ENCODE results near the gene TECPR1. TPM values are rescaled to one million over a fixed set of nuclear protein-coding genes. Genes with fewer than 3 reads are reported as not detected.

Gene TECPR1
- total and polyA plus RNA-seq, 2 of the 8 experiments (the other 6 are each of a cell fraction or from before 2014, with no cell fraction given): 1.3 to 11.1 TPM

DNA sequence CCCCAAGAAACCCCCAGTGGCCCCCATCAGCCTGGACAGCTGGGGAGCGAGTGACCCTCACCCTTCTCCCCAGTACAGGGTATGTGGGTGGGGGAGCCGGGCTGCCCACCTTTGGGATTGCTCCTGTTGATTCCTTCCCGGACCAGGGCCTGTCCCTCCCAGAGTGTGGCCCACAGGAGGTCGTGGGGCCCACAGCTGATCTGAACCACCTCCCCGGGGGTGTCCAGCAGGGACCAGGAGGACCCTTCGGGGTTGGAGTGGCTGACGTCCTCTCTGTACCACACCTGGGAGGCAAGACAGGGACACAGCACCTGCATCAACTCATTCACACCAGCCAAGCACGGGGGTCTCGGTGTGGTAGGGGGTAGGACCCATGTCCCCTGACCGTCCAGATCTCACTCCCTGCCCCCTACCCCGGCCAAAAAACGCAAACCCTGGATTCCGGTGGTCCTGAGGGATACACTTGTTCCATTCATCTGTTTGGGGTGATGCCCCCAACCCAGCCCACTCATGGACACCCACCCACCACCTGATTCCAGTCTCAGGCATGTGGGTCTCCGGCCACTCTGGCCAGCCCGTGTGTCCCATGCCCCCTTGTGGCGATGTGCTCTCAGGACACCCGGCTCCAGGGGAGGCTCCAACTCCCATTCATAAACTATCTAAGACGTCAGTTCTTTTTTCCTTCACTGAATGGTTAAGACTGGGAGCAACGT, 10.9 kb downstream of the TECPR1 start:
- H4K20me1 ChIP-seq (replicated peaks in 1 of 2; ENCODE audit: control insufficient read depth in 1 of 2, insufficient read depth in 2 of 2, low read length in 2 of 2): peaks cover 2 to 3% of the 10 kb centered on the region in 2 experiments
- POLR2A ChIA-PET (ENCODE audit: partially characterized antibody): interaction anchor here (0.8 kb wide), 1 partner anchor 9 kb away, joined by 3 read pairs; no protein-coding TSS in a partner anchor
- WGBS, 2 experiments (ENCODE audit: extremely low coverage in 1 of 2, insufficient coverage in 1 of 2, insufficient read length in 1 of 2, insufficient replicate concordance in 2 of 2, low coverage in 1 of 2, low lambda C conversion rate in 2 of 2, missing lambda C conversion rate in 1 of 2): 67% methylated on average over 18 of the region's 19 CpGs; no CpG with 5 or more reads in 1 of the 2 experiments
- no peak overlapping the region for H2AFZ ChIP-seq (ENCODE audit: low read length)
- FAIRE-seq (no peak), DNase-seq (ENCODE audit: low read depth in 1 of 2, low spot score in 2 of 2) (peak in 1 of 2 experiments; percentile 86)
- H3K27me3 ChIP-seq (replicated peaks in 1 of 4; ENCODE audit: control insufficient read depth in 3 of 4, extremely low read depth in 1 of 4, insufficient read depth in 3 of 4, low read length in 3 of 4): no peaks in the 10 kb centered on the region
- H3K27ac ChIP-seq (ENCODE audit: low read depth, low read length): no peak overlapping the region
- no peak overlapping the region for H3K9ac ChIP-seq (replicated peaks in 1 of 4; ENCODE audit: extremely low read depth in 1 of 4, low read depth in 3 of 4, low read length in 3 of 4)
- no peak overlapping the region for H2BK20ac ChIP-seq (ENCODE audit: low read length)
- H3K4me2 ChIP-seq (ENCODE audit: insufficient read depth in 1 of 2, low read depth in 2 of 2, low read length in 2 of 2): no peak overlapping the region
- H3K36me3 ChIP-seq (ENCODE audit: control insufficient read depth in 2 of 4, insufficient read depth in 4 of 4, low read length in 3 of 4): no peaks in the 10 kb centered on the region
- no peak overlapping the region for H2BK12ac ChIP-seq (ENCODE audit: low read depth, low read length)
- H3K4me3 ChIP-seq (ENCODE audit: extremely low read depth in 1 of 4, insufficient read depth in 2 of 4, low read depth in 3 of 4, low read length in 4 of 4): no peak overlapping the region
- no peaks in the 10 kb centered on the region for H3K79me1 ChIP-seq (ENCODE audit: low read depth, low read length)
- TF ChIP-seq KDM5A (IDR thresholded peaks at IDR 0.05; ENCODE audit: low read length) (no peak), SIN3A (conservative IDR thresholded peaks at IDR 0.05 in 1 of 2, IDR thresholded peaks at IDR 0.05 in 1 of 2; ENCODE audit: low read depth in 1 of 2, low read length in 2 of 2) (no peak), RBBP5 (IDR thresholded peaks at IDR 0.05; ENCODE audit: borderline replicate concordance, low read depth, low read length) (no peak), TBP (IDR thresholded peaks at IDR 0.05; ENCODE audit: low read depth, low read length) (peak; percentile 30; the same call in 1 of the 2 replicates), MAFK (IDR thresholded peaks at IDR 0.05; ENCODE audit: low read depth, low read length) (no peak), RAD21 (IDR thresholded peaks at IDR 0.05 in 1 of 2, conservative IDR thresholded peaks at IDR 0.05 in 1 of 2; ENCODE audit: low read depth in 2 of 2, low read length in 2 of 2) (peak; percentile 77 to 85)
- TF ChIP-seq, protein P1, sequence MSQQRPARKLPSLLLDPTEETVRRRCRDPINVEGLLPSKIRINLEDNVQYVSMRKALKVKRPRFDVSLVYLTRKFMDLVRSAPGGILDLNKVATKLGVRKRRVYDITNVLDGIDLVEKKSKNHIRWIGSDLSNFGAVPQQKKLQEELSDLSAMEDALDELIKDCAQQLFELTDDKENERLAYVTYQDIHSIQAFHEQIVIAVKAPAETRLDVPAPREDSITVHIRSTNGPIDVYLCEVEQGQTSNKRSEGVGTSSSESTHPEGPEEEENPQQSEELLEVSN (IDR thresholded peaks at IDR 0.05): no peak
- TF ChIP-seq, protein P2, sequence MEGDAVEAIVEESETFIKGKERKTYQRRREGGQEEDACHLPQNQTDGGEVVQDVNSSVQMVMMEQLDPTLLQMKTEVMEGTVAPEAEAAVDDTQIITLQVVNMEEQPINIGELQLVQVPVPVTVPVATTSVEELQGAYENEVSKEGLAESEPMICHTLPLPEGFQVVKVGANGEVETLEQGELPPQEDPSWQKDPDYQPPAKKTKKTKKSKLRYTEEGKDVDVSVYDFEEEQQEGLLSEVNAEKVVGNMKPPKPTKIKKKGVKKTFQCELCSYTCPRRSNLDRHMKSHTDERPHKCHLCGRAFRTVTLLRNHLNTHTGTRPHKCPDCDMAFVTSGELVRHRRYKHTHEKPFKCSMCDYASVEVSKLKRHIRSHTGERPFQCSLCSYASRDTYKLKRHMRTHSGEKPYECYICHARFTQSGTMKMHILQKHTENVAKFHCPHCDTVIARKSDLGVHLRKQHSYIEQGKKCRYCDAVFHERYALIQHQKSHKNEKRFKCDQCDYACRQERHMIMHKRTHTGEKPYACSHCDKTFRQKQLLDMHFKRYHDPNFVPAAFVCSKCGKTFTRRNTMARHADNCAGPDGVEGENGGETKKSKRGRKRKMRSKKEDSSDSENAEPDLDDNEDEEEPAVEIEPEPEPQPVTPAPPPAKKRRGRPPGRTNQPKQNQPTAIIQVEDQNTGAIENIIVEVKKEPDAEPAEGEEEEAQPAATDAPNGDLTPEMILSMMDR (IDR thresholded peaks at IDR 0.05; ENCODE audit: control extremely low read depth in 1 of 3, insufficient read depth in 1 of 3, low read depth in 1 of 3, low read length in 3 of 3): peak; percentile 85 to 93 (median 91)
- H4K5ac ChIP-seq (ENCODE audit: insufficient read length, low read depth, low read length): peak overlapping the region; percentile 51
- no peaks in the 10 kb centered on the region for H3K9me3 ChIP-seq (ENCODE audit: insufficient read depth in 2 of 2, low read depth in 1 of 2, low read length in 1 of 2)
- H2AK5ac ChIP-seq (ENCODE audit: low read depth, low read length): no peak overlapping the region
- H3K4me1 ChIP-seq (replicated peaks in 1 of 4; ENCODE audit: control insufficient read depth in 3 of 4, insufficient read depth in 4 of 4, low read length in 3 of 4): peaks cover 0 to 6% (median 0%) of the 10 kb centered on the region in 4 experiments; a peak in 3 of 7 replicates
- no peak overlapping the region for H3K23ac ChIP-seq (ENCODE audit: insufficient read length)
- no peak overlapping the region for H3K4ac ChIP-seq (replicated peaks; ENCODE audit: insufficient read length, low read depth, low read length)
- H3K14ac ChIP-seq (ENCODE audit: insufficient read length): no peak overlapping the region
- H3K79me2 ChIP-seq (ENCODE audit: control insufficient read depth in 1 of 2, insufficient read depth in 2 of 2, low read length in 2 of 2): no peaks in the 10 kb centered on the region
- H3K23me2 ChIP-seq (ENCODE audit: low read depth, low read length): peaks cover 8% of the 10 kb centered on the region; the same call in 1 of the 2 replicates
- CTCF ChIA-PET (ENCODE audit: partially characterized antibody): interaction anchor here (0.6 to 2.3 kb wide), 12 partner anchors 9 to 219 kb away, joined by 3 to 15 read pairs (median 4); no protein-coding TSS in a partner anchor
- H4K8ac ChIP-seq (ENCODE audit: extremely low read depth, insufficient read depth, low read length): peak overlapping the region; percentile 57; the same call in 1 of the 2 replicates
- no peak overlapping the region for H3K18ac ChIP-seq (ENCODE audit: extremely low read depth, low read length)
- H2BK15ac ChIP-seq (ENCODE audit: low read length): no peak overlapping the region
- no peak overlapping the region for H2BK120ac ChIP-seq (replicated peaks; ENCODE audit: low read depth, low read length)
- H4K91ac ChIP-seq (replicated peaks; ENCODE audit: insufficient read length, low read length): no peak overlapping the region
- H2BK5ac ChIP-seq (ENCODE audit: low read depth, low read length): no peak overlapping the region
- no peak overlapping the region for H3K56ac ChIP-seq (replicated peaks; ENCODE audit: insufficient read length, low read depth, low read length)
